DND-41 (cell line): ENCODE data around the gene WDR7.

Experiments used
- ATAC-seq: fragments of 200-7000 bp; cut with Tn5 transposase; 3 replicates; pipeline ENCODE4 v1.9.1; 2021; ENCODE audit warnings: low read depth; ENCODE audit not compliant: insufficient read depth
- DNase-seq: peaks from one replicate; pipeline ENCODE4 v3.0.0-alpha.2; 2020
- H2AFZ ChIP-seq: 2 replicates; pipeline ENCODE4 v1.6.0; 2012; ENCODE audit warnings: low read depth, low read length
- H3K27ac ChIP-seq: 2 replicates; pipeline ENCODE4 v1.5.1; 2012; ENCODE audit warnings: low read length, inconsistent platforms
- H3K27me3 ChIP-seq: fragments of 200-600 bp; sonication (generic); 2 replicates; pipeline ENCODE4 v1.6.0; 2012; ENCODE audit warnings: low read length, mild to moderate bottlenecking, inconsistent platforms; ENCODE audit not compliant: insufficient read depth, poor library complexity
- H3K36me3 ChIP-seq: 2 replicates; pipeline ENCODE4 v1.5.1; 2012; ENCODE audit warnings: low read length, inconsistent platforms; ENCODE audit not compliant: insufficient read depth
- H3K4me1 ChIP-seq: 2 replicates; pipeline ENCODE4 v1.5.1; 2012; ENCODE audit warnings: mild to moderate bottlenecking, low read length; ENCODE audit not compliant: insufficient read depth
- H3K4me2 ChIP-seq: 2 replicates; pipeline ENCODE4 v1.6.0; 2012; ENCODE audit warnings: mild to moderate bottlenecking, moderate library complexity, low read length, inconsistent platforms; ENCODE audit not compliant: insufficient read depth
- H3K4me3 ChIP-seq, 2 experiments: fragments of 200-600 bp in 1 of 2; shearing (Covaris generic) in 1 of 2; 2 replicates each; pipeline ENCODE4 v1.5.1; 2012 to 2016; ENCODE audit warnings: inconsistent platforms in 2 of 2, low read length in 2 of 2, mild to moderate bottlenecking in 2 of 2, low read depth in 1 of 2, moderate library complexity in 1 of 2
- H3K79me2 ChIP-seq: 2 replicates; pipeline ENCODE4 v1.6.0; 2012; ENCODE audit warnings: low read length, inconsistent platforms; ENCODE audit not compliant: insufficient read depth
- H3K9ac ChIP-seq: 2 replicates; pipeline ENCODE4 v1.6.0; 2012; ENCODE audit warnings: low read depth, mild to moderate bottlenecking, inconsistent platforms, low read length, moderate library complexity
- H3K9me3 ChIP-seq: 2 replicates; pipeline ENCODE4 v1.5.1; 2012; ENCODE audit warnings: low read length, moderate library complexity, mild to moderate bottlenecking, inconsistent platforms; ENCODE audit not compliant: insufficient read depth, severe bottlenecking
- H4K20me1 ChIP-seq: 2 replicates; pipeline ENCODE4 v1.6.0; 2012; ENCODE audit warnings: low read length; ENCODE audit not compliant: insufficient read depth
- EZH2 ChIP-seq: IDR thresholded peaks from 3 replicates; pipeline ENCODE4 v1.6.1; 2012; ENCODE audit warnings: borderline replicate concordance, low read depth, mild to moderate bottlenecking, moderate library complexity, low read length, inconsistent platforms; ENCODE audit not compliant: severe bottlenecking
- TF ChIP-seq, protein P1 (sequence below): IDR thresholded peaks from 2 replicates; pipeline ENCODE4 v1.5.1; 2012; ENCODE audit warnings: borderline replicate concordance, low read length, moderate library complexity, mild to moderate bottlenecking; ENCODE audit not compliant: poor library complexity, severe bottlenecking; ENCODE audit errors: extremely low read depth

WDR7 gene

DNA sequence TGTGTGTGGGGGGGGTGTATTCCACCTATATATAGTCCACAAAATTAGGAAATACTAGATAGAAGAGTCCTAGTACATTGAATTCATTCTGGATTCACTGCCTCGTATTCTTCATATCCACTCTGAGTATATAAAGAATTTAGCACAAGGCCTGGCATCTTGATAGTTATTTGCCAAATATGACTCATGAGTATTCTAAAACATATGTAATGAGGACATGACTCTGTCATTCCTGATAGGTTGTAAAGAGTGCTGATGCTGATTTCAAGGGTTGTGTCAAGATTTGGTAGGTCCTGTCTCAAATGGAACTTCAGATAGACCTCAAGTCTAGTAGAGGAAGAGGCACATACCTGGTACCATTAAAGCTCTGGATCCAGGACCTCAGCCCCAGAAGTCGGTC, 322.3 kb downstream of the WDR7 start:
- DNase-seq: no peak
- no peaks in the 10 kb centered on the region for H4K20me1 ChIP-seq

DNA sequence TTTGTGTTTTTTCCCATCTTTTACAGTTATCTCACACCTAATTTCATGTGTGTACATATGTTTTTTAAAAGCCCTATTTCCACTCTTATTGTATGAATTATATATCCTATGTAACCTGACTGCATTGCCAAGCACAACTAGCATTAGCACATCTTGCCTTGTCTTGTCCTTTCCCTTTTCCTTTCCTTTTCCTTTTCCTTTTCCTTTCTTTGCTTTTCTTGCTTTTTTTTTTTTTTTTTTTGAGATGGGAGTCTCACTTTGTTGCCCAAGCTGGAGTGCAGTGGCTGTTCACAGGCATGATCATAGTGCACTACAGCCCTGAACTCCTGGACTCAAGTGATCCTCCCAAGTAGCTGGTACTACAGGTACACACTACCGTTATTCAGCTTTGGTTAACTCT, 323.0 kb downstream of the WDR7 start:
- Histone ChIP-seq H3K9ac (no peak overlapping the region), H2AFZ (no peak overlapping the region), H3K79me2 (no peaks in the 10 kb centered on the region), H3K4me2 (no peak overlapping the region), H3K27me3 (no peaks in the 10 kb centered on the region), H3K9me3 (no peaks in the 10 kb centered on the region), H3K36me3 (no peaks in the 10 kb centered on the region), H3K4me3 (no peak overlapping the region), H3K4me1 (no peaks in the 10 kb centered on the region), H3K27ac (no peak overlapping the region), H4K20me1 (no peaks in the 10 kb centered on the region)
- ATAC-seq (no peak), DNase-seq (no peak)
- TF ChIP-seq, protein P1, sequence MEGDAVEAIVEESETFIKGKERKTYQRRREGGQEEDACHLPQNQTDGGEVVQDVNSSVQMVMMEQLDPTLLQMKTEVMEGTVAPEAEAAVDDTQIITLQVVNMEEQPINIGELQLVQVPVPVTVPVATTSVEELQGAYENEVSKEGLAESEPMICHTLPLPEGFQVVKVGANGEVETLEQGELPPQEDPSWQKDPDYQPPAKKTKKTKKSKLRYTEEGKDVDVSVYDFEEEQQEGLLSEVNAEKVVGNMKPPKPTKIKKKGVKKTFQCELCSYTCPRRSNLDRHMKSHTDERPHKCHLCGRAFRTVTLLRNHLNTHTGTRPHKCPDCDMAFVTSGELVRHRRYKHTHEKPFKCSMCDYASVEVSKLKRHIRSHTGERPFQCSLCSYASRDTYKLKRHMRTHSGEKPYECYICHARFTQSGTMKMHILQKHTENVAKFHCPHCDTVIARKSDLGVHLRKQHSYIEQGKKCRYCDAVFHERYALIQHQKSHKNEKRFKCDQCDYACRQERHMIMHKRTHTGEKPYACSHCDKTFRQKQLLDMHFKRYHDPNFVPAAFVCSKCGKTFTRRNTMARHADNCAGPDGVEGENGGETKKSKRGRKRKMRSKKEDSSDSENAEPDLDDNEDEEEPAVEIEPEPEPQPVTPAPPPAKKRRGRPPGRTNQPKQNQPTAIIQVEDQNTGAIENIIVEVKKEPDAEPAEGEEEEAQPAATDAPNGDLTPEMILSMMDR: no peak
- TF ChIP-seq EZH2: no peak

More for the DNA sequence above, 322.3 kb downstream of the WDR7 start:
- Histone ChIP-seq H3K27me3 (no peaks in the 10 kb centered on the region), H3K4me1 (no peaks in the 10 kb centered on the region), H3K9me3 (no peaks in the 10 kb centered on the region), H3K4me2 (no peak overlapping the region), H3K36me3 (no peaks in the 10 kb centered on the region), H3K4me3 (no peak overlapping the region), H2AFZ (no peak overlapping the region), H3K9ac (no peak overlapping the region), H3K27ac (no peak overlapping the region), H3K79me2 (no peaks in the 10 kb centered on the region)
- no peak for TF ChIP-seq EZH2
- TF ChIP-seq, protein P1: no peak
- no peak for ATAC-seq

DNA sequence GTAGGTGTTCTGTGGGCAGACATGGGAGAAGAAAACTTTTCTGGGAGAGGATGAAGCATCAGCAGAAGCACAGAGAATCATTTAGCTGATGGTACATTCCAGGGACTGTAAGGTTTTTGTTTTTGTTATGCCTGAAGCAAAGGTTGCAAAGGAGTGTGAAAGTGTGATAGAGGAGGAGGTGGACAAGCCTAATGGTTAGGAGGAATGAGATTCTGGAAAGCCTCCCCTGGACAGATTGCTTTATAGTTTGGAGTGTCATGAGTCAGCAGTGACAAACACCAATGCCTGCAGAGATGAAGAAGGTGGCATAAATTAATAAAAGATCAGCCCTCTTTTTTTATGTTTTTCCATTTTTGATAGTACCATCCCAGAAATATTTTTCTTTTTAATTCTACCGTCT, 324.1 kb downstream of the WDR7 start:
- no peaks in the 10 kb centered on the region for H3K4me1 ChIP-seq
- H3K4me3 ChIP-seq: no peak overlapping the region
- DNase-seq: no peak
- H3K36me3 ChIP-seq: no peaks in the 10 kb centered on the region
- no peak overlapping the region for H2AFZ ChIP-seq
- no peak overlapping the region for H3K27ac ChIP-seq
- no peaks in the 10 kb centered on the region for H3K27me3 ChIP-seq
- no peak overlapping the region for H3K9ac ChIP-seq
- no peak for ATAC-seq
- H3K4me2 ChIP-seq: no peak overlapping the region
- TF ChIP-seq, protein P1: no peak
- TF ChIP-seq EZH2: no peak
- H4K20me1 ChIP-seq: no peaks in the 10 kb centered on the region
- H3K9me3 ChIP-seq: no peaks in the 10 kb centered on the region
- H3K79me2 ChIP-seq: no peaks in the 10 kb centered on the region

DNA sequence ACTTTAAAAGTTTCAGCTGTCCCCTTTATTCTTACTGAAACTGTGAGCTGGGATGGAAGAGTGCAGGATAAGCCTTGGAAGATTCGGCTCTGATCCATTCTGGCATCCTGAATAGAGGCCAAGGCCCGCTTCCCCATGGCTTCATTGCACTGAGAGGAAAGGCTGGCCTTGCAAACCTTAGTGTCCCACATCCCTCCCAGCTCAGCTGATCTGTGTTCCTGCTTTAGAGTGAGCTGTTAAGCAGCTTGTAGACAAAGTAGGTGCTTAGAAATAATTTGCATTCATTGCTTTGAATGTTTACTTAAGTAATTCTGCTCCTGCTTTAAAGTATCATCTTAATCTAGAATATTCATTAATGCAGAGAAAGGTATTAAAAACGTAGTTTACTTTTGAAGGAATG, 326.1 kb downstream of the WDR7 start:
- Histone ChIP-seq H4K20me1 (no peaks in the 10 kb centered on the region), H2AFZ (no peak overlapping the region), H3K4me1 (no peaks in the 10 kb centered on the region), H3K9ac (no peak overlapping the region), H3K4me3 (no peak overlapping the region), H3K36me3 (no peaks in the 10 kb centered on the region), H3K4me2 (no peak overlapping the region), H3K79me2 (no peaks in the 10 kb centered on the region), H3K27me3 (no peaks in the 10 kb centered on the region), H3K9me3 (no peaks in the 10 kb centered on the region), H3K27ac (no peak overlapping the region)
- DNase-seq (no peak), ATAC-seq (no peak)
- TF ChIP-seq EZH2: no peak
